Lower leg skin (tissue), 4 donors: ENCODE results near the gene RNASE8. TPM values are rescaled to one million over a fixed set of nuclear protein-coding genes. Genes with fewer than 3 reads are reported as not detected.

ENCODE experiments used
- DNase-seq, 2 donors: peaks; one replicate each; pipeline ENCODE4 v3.0.0-alpha.2; 2019; ENCODE audit warnings: low spot score in 2 of 2
- H3K4me3 ChIP-seq: fragments of 200-600 bp; sonication (generic); 2 replicates; pipeline ENCODE4 v1.5.1; 2017; ENCODE audit warnings: mild to moderate bottlenecking, low read depth; ENCODE audit not compliant: poor library complexity, severe bottlenecking
- CTCF ChIP-seq, 3 donors: fragments of 450-650 bp; IDR thresholded peaks; one replicate each; pipeline ENCODE4 v1.5.1; 2016; ENCODE audit warnings: antibody characterized with exemption in 3 of 3, mild to moderate bottlenecking in 3 of 3, moderate library complexity in 2 of 3
- POLR2A ChIP-seq, 2 donors: fragments of 450-650 bp; IDR thresholded peaks; one replicate each; pipeline ENCODE4 v1.6.1; 2016 to 2017; ENCODE audit warnings: antibody characterized with exemption in 2 of 2, mild to moderate bottlenecking in 1 of 2, moderate library complexity in 1 of 2
- WGBS, 2 donors: methylation state at CpG; one replicate each; pipeline ENCODE4 v1.1.5; 2018; 5-methylcytosine and 5-hydroxymethylcytosine counted together
- intact Hi-C: fragments of 100-400 bp; cut with DNase I; formaldehyde crosslinking; loops from one replicate; pipeline ENCODE4 v1.15.0; 2023; ENCODE audit warnings: low total_unique reads
- total RNA-seq, 4 donors: library from RNA; depleted of rRNA; stranded (reverse); fragments of >200 nt; gene quantifications; one replicate each; pipeline ENCODE4 v1.1.0, GENCODE V29; 2016

RNASE8 gene
- total RNA-seq, 4 donors from 2014 or later: not detected

GRCh38 chr14:21083565-21084325 is 26.1 kb downstream of the RNASE8 start:
- no peak for TF ChIP-seq POLR2A (IDR thresholded peaks at IDR 0.05)
- no peak for TF ChIP-seq CTCF (IDR thresholded peaks at IDR 0.05)
- 65 to 68% methylated on average over 10 to 11 of the region's 11 CpGs for WGBS, 2 donors
- intact Hi-C loops: no loop called here
- DNase-seq: no peak
- no peak overlapping the region for H3K4me3 ChIP-seq

- intact Hi-C loops: no loop called here
- H3K4me3 ChIP-seq: no peak overlapping the region
- TF ChIP-seq CTCF (IDR thresholded peaks at IDR 0.05) (no peak), POLR2A (IDR thresholded peaks at IDR 0.05) (no peak)
- no peak for DNase-seq
- WGBS, 2 donors: 74 to 89% methylated on average over 2 of the region's 2 CpGs
Observed at GRCh38 chr14:21084396-21084795, 26.8 kb downstream of the RNASE8 start.

- DNase-seq: peak; percentile 66 to 86
- TF ChIP-seq POLR2A (IDR thresholded peaks at IDR 0.05) (no peak), CTCF (IDR thresholded peaks at IDR 0.05) (no peak)
- intact Hi-C loops: no loop called here
- no peak overlapping the region for H3K4me3 ChIP-seq
- WGBS, 2 donors: 67 to 69% methylated on average over 17 of the region's 17 CpGs
Observed at GRCh38 chr14:21084998-21085853, 27.6 kb downstream of the RNASE8 start.

- no peak for TF ChIP-seq POLR2A (IDR thresholded peaks at IDR 0.05)
- TF ChIP-seq CTCF (IDR thresholded peaks at IDR 0.05): no peak
- DNase-seq: no peak
- H3K4me3 ChIP-seq: no peak overlapping the region
- WGBS, 2 donors: 82 to 86% methylated on average over 4 of the region's 4 CpGs
- intact Hi-C loops: no loop called here
Observed at GRCh38 chr14:21086908-21087293, 29.3 kb downstream of the RNASE8 start.

GRCh38 chr14:21087294-21088091 is 29.9 kb downstream of the RNASE8 start:
- TF ChIP-seq CTCF (IDR thresholded peaks at IDR 0.05) (no peak), POLR2A (IDR thresholded peaks at IDR 0.05) (no peak)
- intact Hi-C loops: no loop called here
- no peak overlapping the region for H3K4me3 ChIP-seq
- WGBS, 2 donors: 41 to 54% methylated on average over 13 to 19 of the region's 19 CpGs
- DNase-seq: peak in 1 of 2 donors; percentile 80
